C4-2B (cell line): ENCODE measurements around the gene SMAP2.

Experiments
- H3K27ac ChIP-seq: fragments of 450-650 bp; 2 replicates; pipeline ENCODE4 v1.5.1; 2017
- ZFX ChIP-seq: fragments of 450-650 bp; IDR thresholded peaks from 2 replicates; pipeline ENCODE4 v1.6.1; 2017
- TF ChIP-seq, protein P1 (sequence below): fragments of 450-650 bp; conservative IDR thresholded peaks from 2 replicates; pipeline ENCODE4 v1.5.1; 2017; ENCODE audit warnings: mild to moderate bottlenecking

Gene SMAP2

DNA sequence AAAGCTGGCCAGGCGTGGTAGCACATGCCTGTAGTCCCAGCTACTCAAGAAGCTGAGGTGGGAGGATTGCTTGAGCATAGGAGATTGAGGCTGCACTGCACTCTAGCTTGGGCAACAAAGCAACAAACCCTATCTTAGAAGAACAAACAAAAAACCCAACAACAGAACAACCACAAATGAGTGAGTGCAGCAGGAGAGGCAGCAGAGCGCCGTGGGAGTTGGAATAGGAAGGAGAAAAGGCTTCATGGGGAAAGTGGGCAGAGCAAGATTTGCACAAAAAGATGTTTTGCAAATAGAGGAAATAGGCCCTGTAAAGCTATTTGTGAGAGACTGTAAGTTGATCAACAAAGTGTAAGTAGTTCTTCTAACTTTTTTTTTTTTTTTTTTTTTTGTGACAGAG lies 19.6 kb downstream of the SMAP2 start:
- H3K27ac ChIP-seq: no peak overlapping the region
- TF ChIP-seq ZFX: no peak
- TF ChIP-seq, protein P1, sequence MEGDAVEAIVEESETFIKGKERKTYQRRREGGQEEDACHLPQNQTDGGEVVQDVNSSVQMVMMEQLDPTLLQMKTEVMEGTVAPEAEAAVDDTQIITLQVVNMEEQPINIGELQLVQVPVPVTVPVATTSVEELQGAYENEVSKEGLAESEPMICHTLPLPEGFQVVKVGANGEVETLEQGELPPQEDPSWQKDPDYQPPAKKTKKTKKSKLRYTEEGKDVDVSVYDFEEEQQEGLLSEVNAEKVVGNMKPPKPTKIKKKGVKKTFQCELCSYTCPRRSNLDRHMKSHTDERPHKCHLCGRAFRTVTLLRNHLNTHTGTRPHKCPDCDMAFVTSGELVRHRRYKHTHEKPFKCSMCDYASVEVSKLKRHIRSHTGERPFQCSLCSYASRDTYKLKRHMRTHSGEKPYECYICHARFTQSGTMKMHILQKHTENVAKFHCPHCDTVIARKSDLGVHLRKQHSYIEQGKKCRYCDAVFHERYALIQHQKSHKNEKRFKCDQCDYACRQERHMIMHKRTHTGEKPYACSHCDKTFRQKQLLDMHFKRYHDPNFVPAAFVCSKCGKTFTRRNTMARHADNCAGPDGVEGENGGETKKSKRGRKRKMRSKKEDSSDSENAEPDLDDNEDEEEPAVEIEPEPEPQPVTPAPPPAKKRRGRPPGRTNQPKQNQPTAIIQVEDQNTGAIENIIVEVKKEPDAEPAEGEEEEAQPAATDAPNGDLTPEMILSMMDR: no peak

DNA sequence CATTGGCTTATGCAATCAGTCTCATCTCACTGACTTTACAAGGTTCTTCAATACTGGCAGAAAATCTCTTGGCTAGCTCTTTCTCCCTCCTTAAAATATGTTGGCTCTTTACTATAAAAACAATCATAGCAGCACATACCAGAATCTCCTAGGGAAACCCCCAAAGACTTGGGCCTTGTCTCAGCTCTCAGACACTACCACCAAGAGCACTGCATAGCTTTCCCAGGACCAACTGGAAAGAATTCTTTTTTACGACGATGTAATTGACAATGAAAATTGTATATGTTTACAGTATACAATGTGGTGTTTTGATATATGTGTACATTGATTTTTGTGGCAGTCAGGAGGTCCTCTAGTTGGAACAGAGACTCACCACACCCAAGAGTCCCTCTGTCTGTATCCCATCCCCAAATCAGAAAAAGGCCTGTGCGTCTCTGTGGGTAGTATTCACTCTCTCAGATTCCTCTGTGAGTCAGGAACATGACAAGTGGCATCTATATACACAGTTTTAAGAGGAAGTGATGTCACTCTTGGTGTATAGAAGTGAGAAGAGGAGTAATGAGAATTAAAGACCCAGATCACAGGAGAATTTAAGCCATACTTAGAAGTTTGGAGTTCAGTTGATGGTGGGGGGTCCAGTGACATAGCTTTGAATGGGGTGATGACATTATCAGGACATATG lies 21.1 kb downstream of the SMAP2 start:
- no peak overlapping the region for H3K27ac ChIP-seq
- no peak for TF ChIP-seq ZFX
- TF ChIP-seq, protein P1: no peak

DNA sequence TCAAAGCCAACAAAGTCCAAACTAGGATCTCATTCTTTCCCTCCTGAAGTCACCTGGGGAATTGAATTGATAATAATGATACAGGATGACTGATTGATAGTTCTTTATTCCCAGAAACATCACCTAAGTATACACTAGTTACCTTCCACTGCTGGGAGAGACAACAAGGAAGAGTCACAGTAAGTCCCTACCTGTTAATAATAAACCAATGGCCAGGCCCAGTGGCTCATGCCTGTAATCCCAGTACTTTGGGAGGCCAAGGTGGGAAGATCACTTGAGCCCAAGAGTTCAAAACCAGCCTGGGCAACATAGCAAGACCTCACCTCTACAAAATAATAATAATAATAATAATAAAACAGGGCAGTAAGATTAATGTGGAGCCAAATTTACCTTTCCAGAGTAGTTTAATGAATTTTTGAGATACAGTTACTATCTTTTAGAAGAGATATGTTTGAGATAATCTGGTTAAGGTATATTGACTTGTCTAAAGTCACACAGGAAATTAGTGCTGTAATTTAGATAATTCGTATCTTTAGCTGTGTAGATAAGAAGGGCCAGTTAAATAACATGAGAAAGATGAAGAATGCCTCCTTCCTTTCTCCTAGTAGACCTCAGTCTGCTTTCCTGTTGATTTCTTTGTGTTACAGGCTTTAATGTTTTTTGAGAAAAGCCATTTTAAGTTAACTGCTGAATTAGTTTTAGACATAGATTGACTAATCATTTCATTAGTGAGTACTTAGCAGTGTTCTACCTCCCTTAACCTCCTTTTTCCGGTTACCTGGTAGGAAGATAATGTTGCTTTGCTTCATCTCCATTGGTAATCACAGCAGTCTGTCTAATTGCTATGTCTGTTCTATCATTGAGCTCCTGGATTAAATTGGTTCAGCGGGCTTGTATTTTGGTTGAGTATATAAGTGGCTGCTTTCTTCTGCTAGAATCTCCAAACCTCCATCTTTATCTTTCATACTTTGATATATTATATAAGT lies 22.0 kb downstream of the SMAP2 start:
- no peak for TF ChIP-seq ZFX
- TF ChIP-seq, protein P1: no peak
- H3K27ac ChIP-seq: no peak overlapping the region

DNA sequence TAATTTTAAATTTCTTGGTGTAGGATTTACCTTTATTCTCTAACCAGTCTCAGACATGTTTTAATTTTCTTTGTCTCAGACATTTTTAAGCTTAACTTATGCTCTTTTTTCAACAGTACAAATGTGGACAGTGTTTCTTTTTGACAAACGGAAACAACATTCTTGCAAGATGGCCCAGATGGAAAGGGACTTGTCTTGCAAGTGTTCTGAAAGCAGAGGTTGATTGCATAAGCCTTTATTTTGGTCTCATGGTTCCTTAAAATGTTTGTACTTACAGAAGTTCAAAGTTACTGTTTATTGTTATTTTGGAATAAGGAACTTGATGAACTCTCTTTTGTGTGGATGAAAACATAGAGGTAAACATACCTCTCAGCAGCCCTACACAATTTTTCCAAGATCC lies 22.9 kb downstream of the SMAP2 start:
- no peak overlapping the region for H3K27ac ChIP-seq
- TF ChIP-seq, protein P1: no peak
- no peak for TF ChIP-seq ZFX

DNA sequence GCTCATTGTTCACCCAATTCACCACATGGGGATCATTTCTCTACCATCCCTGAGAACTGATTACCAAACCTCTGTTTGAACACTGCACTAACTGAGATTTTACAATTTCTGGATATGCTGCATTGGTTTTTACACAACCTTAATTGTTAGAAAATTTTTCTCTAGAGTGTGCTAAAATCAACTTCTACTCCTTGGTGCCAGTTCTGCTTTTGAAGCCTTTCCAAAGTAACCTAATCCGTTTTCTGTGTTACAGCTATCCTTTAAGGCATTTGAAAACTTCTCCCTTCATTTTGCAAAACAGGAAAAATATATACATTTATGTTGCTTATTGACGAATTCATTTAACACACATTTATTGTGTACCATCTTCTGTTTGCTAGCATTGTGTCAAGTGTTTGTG lies 23.7 kb downstream of the SMAP2 start:
- TF ChIP-seq ZFX: no peak
- TF ChIP-seq, protein P1: no peak
- no peak overlapping the region for H3K27ac ChIP-seq

DNA sequence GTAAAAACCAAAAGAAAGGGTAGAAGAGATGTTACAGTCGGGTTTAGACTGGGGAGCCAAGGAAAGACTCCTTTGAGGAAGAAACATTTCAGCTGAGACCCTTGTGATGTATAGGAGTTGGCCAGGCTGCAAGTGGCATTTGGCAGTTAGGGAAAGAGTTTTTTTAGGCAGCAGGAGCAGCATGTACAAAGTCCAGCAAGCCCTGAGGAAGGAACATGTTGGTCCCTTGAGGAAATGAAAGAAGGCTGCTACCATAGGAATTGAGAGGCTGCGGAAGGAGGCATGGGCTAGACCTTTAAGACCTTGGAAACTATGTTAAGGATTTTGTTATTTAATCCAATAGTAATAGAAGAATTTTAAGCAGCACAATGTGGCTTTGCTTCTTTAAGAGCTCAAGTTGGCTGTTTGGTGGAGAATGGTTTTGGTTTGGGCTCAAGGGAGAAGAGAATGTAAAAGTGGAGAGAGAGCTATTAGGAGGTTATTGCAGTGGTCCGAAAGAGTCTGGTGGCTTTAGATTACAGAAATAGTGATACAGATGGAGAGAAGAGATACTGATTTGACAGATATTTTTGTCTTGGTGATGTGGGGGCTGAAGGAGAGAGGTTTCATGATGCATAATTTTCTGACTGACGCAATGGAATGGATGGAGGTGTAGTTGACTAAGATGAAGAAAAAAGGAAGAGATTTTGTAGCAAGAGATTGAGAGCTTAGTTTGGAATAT lies 26.6 kb downstream of the SMAP2 start:
- no peak for TF ChIP-seq ZFX
- TF ChIP-seq, protein P1: no peak
- H3K27ac ChIP-seq: no peak overlapping the region
